Measurements from ENCODE around the gene RAPGEFL1.

- no peak for TF ChIP-seq CTCF (IDR thresholded peaks at IDR 0.05; ENCODE audit: low read depth, low read length, missing input control)
- no peak for TF ChIP-seq YY1 (IDR thresholded peaks at IDR 0.05)
- TF ChIP-seq NR2F2 (IDR thresholded peaks at IDR 0.05), result no peak
- TF ChIP-seq, protein P1, sequence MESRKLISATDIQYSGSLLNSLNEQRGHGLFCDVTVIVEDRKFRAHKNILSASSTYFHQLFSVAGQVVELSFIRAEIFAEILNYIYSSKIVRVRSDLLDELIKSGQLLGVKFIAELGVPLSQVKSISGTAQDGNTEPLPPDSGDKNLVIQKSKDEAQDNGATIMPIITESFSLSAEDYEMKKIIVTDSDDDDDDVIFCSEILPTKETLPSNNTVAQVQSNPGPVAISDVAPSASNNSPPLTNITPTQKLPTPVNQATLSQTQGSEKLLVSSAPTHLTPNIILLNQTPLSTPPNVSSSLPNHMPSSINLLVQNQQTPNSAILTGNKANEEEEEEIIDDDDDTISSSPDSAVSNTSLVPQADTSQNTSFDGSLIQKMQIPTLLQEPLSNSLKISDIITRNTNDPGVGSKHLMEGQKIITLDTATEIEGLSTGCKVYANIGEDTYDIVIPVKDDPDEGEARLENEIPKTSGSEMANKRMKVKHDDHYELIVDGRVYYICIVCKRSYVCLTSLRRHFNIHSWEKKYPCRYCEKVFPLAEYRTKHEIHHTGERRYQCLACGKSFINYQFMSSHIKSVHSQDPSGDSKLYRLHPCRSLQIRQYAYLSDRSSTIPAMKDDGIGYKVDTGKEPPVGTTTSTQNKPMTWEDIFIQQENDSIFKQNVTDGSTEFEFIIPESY (IDR thresholded peaks at IDR 0.05), result no peak
- TF ChIP-seq, protein P2, sequence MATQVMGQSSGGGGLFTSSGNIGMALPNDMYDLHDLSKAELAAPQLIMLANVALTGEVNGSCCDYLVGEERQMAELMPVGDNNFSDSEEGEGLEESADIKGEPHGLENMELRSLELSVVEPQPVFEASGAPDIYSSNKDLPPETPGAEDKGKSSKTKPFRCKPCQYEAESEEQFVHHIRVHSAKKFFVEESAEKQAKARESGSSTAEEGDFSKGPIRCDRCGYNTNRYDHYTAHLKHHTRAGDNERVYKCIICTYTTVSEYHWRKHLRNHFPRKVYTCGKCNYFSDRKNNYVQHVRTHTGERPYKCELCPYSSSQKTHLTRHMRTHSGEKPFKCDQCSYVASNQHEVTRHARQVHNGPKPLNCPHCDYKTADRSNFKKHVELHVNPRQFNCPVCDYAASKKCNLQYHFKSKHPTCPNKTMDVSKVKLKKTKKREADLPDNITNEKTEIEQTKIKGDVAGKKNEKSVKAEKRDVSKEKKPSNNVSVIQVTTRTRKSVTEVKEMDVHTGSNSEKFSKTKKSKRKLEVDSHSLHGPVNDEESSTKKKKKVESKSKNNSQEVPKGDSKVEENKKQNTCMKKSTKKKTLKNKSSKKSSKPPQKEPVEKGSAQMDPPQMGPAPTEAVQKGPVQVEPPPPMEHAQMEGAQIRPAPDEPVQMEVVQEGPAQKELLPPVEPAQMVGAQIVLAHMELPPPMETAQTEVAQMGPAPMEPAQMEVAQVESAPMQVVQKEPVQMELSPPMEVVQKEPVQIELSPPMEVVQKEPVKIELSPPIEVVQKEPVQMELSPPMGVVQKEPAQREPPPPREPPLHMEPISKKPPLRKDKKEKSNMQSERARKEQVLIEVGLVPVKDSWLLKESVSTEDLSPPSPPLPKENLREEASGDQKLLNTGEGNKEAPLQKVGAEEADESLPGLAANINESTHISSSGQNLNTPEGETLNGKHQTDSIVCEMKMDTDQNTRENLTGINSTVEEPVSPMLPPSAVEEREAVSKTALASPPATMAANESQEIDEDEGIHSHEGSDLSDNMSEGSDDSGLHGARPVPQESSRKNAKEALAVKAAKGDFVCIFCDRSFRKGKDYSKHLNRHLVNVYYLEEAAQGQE (IDR thresholded peaks at IDR 0.05), result no peak
- TF ChIP-seq RXRA (IDR thresholded peaks at IDR 0.05), result no peak
- no peak for TF ChIP-seq TAF1 (conservative IDR thresholded peaks at IDR 0.05)
- TF ChIP-seq GABPA (IDR thresholded peaks at IDR 0.05 in 1 of 2, conservative IDR thresholded peaks at IDR 0.05 in 1 of 2), result no peak
- no peak for TF ChIP-seq RAD21 (IDR thresholded peaks at IDR 0.05)
- no peak for TF ChIP-seq EGR1 (IDR thresholded peaks at IDR 0.05; ENCODE audit: low read depth in 2 of 2)
- no peak for TF ChIP-seq JUND (IDR thresholded peaks at IDR 0.05)
- TF ChIP-seq ATF3 (IDR thresholded peaks at IDR 0.05), result no peak
- no peak for TF ChIP-seq FOXA1 (IDR thresholded peaks at IDR 0.05)
These were observed 2.8 kb downstream of the RAPGEFL1 start for GRCh38 chr17:40179923-40180659.

Data from liver (tissue), 3 donors.